Measurements from ENCODE around the gene LEO1.

- TF ChIP-seq CTCF (IDR thresholded peaks at IDR 0.05; ENCODE audit: low read depth, low read length), result no peak
- TF ChIP-seq POLR2A (IDR thresholded peaks at IDR 0.05; ENCODE audit: extremely low read depth, insufficient read length), result no peak
- no peak for TF ChIP-seq MYC (IDR thresholded peaks at IDR 0.05; ENCODE audit: low read depth, low read length)
- no peak for TF ChIP-seq MAX (IDR thresholded peaks at IDR 0.05; ENCODE audit: low read depth, low read length)
Measured at GRCh38 chr15:52018244-52018643, 46.7 kb upstream of the LEO1 start.

Measured in NB4 (cell line).